ENCODE data around the gene PTPN9. TPM values are rescaled to one million over a fixed set of nuclear protein-coding genes. Genes with fewer than 3 reads are reported as not detected.
"Not testable (repeated sequence)": the region's sequence is repeated elsewhere in the genome, so short reads cannot be mapped to it uniquely, and the experiment has no call there.

PTPN9 gene
- total and polyA plus RNA-seq, 8 donors: 7.7 to 22.9 (median 14.5) TPM

DNA sequence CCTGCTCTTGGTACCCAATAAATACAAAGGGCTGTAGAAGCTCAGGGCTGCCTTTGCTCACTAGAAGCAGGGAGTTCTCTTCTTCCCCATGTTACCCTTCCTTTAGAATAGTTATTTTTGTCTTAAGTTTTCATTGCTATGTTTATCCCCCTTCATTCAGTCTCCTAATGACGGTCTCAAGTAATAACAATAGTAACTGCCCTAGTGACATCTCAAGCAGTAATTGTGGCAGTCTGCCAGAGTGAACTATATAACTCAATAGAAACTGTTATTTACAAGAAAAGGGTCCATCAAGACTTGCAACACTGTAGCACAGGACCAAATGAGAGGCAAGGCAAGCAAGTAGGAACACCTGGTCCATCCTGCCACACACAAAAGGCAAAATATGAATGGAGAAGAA is 95.2 kb downstream of the PTPN9 start:
- intact Hi-C loops (cut with DNase I; ENCODE audit: low total_unique reads): no loop called here
- WGBS, 5 donors: 56 to 84% (median 67%) methylated on average over 1 of the region's 1 CpG

DNA sequence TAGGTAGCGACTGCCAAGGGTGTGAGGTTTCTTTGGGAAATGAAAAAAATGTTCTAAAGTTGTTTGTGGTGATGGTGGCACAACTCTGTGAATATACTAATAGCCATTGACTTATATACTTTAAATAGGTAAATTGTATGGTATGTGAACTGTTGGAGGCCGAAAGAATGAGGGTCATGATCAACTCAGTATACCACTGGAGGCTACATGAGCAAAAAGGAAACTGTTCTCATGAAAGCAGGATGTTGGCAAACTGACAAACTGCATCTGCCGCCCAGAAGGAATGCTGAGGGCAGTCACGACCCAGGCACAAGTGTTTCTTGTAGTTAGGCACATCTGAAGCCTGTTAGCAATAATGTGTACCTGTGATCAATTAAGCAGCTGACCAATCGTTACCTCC is 95.6 kb downstream of the PTPN9 start:
- WGBS, 5 donors: 65 to 91% (median 79%) methylated on average over 5 of the region's 5 CpGs
- H3K27ac ChIP-seq; intact Hi-C loops (cut with DNase I; ENCODE audit: low total_unique reads); H3K27me3 ChIP-seq; DNase-seq; H3K9me3 ChIP-seq; H3K4me3 ChIP-seq: not testable (repeated sequence)
- H3K4me1 ChIP-seq: peaks cover 0 to 17% (median 7%) of the 10 kb centered on the region in 4 donors
- peaks cover 3 to 64% (median 56%) of the 10 kb centered on the region in 4 donors for H3K36me3 ChIP-seq

More for the DNA sequence above, 95.2 kb downstream of the PTPN9 start:
- Histone ChIP-seq H3K27ac (peak overlapping the region in 1 of 5 donors; percentile 22), H3K9me3 (no peaks in the 10 kb centered on the region), H3K4me3 (no peak overlapping the region), H3K27me3 (no peaks in the 10 kb centered on the region), H3K4me1 (peaks cover 0 to 17% (median 7%) of the 10 kb centered on the region in 4 donors), H3K36me3 (peaks cover 6 to 64% (median 56%) of the 10 kb centered on the region in 4 donors)
- TF ChIP-seq EP300 (IDR thresholded peaks at IDR 0.05) (no peak), POLR2A (IDR thresholded peaks at IDR 0.05) (no peak), POLR2AphosphoS5 (IDR thresholded peaks at IDR 0.05) (no peak)
- TF ChIP-seq, protein P1, sequence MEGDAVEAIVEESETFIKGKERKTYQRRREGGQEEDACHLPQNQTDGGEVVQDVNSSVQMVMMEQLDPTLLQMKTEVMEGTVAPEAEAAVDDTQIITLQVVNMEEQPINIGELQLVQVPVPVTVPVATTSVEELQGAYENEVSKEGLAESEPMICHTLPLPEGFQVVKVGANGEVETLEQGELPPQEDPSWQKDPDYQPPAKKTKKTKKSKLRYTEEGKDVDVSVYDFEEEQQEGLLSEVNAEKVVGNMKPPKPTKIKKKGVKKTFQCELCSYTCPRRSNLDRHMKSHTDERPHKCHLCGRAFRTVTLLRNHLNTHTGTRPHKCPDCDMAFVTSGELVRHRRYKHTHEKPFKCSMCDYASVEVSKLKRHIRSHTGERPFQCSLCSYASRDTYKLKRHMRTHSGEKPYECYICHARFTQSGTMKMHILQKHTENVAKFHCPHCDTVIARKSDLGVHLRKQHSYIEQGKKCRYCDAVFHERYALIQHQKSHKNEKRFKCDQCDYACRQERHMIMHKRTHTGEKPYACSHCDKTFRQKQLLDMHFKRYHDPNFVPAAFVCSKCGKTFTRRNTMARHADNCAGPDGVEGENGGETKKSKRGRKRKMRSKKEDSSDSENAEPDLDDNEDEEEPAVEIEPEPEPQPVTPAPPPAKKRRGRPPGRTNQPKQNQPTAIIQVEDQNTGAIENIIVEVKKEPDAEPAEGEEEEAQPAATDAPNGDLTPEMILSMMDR (IDR thresholded peaks at IDR 0.05): no peak
- no peak for DNase-seq

DNA sequence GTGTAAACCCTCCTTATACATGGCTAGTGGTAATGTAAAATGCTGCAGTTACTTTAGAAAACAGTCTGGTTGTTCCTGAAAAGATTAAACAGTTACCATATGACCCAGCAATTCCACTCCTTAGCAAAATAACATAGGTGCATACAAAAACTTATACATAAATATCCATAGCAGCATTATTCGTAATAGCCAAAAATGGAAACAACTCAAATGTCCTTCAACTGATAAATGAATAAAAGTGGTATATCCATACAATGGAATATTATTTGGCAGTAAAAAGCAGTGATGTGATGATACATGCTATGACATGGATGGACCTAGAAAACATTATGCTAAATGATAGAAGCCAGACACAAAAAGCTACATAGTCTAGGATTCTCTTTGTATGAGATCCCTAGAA is 96.0 kb downstream of the PTPN9 start:
- no peaks in the 10 kb centered on the region for H3K27me3 ChIP-seq
- no peak for DNase-seq
- peaks cover 0 to 17% (median 7%) of the 10 kb centered on the region in 4 donors for H3K4me1 ChIP-seq
- peaks cover 0 to 64% (median 57%) of the 10 kb centered on the region in 4 donors for H3K36me3 ChIP-seq
- no peak overlapping the region for H3K27ac ChIP-seq
- WGBS, 5 donors: 93 to 98% (median 94%) methylated on average over 1 of the region's 1 CpG
- no peak overlapping the region for H3K4me3 ChIP-seq
- TF ChIP-seq EP300 (IDR thresholded peaks at IDR 0.05) (no peak), POLR2AphosphoS5 (IDR thresholded peaks at IDR 0.05) (no peak), POLR2A (IDR thresholded peaks at IDR 0.05) (no peak)
- TF ChIP-seq, protein P1 (IDR thresholded peaks at IDR 0.05): no peak
- no peaks in the 10 kb centered on the region for H3K9me3 ChIP-seq
- intact Hi-C loops (cut with DNase I; ENCODE audit: low total_unique reads): no loop called here

DNA sequence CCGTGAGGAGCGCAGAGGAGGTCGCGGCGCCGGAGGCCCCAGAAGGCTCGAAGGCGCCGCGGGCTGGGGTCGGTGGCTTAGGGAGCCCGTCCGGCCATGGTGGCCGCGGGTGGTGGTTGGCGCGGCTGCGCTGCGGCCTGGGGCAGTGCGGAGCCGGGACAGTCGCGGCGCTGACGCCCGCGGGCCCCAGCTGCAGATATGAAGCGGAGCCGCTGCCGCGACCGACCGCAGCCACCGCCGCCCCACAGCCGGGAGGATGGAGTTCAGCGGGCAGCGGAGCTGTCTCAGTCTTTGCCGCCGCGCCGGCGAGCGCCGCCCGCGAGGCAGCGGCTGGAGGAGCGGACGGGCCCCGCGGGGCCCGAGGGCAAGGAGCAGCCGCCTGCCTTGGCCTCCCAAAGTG is 98.7 kb downstream of the PTPN9 start:
- H3K27me3 ChIP-seq; H3K27ac ChIP-seq; H3K4me3 ChIP-seq; intact Hi-C loops (cut with DNase I; ENCODE audit: low total_unique reads); H3K9me3 ChIP-seq; DNase-seq: not testable (repeated sequence)
- Histone ChIP-seq H3K36me3 (peaks cover 0 to 67% (median 61%) of the 10 kb centered on the region in 4 donors), H3K4me1 (peaks cover 0 to 17% (median 7%) of the 10 kb centered on the region in 4 donors)
- WGBS, 5 donors: 93 to 99% (median 98%) methylated on average over 19 to 50 of the region's 54 CpGs

DNA sequence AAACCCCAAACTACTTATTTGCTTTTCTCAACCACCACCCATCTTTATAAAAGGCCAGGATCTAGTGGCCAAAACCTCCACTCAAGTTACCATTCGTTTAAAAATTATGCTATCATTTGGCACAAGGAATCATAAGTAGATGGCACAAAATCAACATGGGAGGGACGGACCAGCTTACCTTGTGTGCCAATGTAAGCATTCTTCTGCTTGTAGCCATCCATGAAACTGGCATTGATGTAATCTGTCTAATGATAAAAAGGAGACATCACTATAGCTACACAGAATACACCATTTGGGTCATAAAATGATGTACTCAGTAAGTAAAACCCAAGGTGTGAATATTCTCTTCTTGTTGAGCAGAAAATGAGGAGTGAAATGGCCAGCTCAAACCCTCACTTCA is 99.4 kb downstream of the PTPN9 start:
- Histone ChIP-seq H3K27me3 (no peaks in the 10 kb centered on the region), H3K4me1 (peaks cover 0 to 12% (median 3%) of the 10 kb centered on the region in 4 donors), H3K36me3 (peaks cover 0 to 72% (median 68%) of the 10 kb centered on the region in 4 donors), H3K27ac (no peak overlapping the region), H3K4me3 (no peak overlapping the region), H3K9me3 (no peaks in the 10 kb centered on the region)
- intact Hi-C loops (cut with DNase I; ENCODE audit: low total_unique reads): no loop called here
- no peak for DNase-seq
- 31 to 68% (median 56%) methylated on average over 2 of the region's 2 CpGs for WGBS, 5 donors
- TF ChIP-seq, protein P1 (IDR thresholded peaks at IDR 0.05): no peak

DNA sequence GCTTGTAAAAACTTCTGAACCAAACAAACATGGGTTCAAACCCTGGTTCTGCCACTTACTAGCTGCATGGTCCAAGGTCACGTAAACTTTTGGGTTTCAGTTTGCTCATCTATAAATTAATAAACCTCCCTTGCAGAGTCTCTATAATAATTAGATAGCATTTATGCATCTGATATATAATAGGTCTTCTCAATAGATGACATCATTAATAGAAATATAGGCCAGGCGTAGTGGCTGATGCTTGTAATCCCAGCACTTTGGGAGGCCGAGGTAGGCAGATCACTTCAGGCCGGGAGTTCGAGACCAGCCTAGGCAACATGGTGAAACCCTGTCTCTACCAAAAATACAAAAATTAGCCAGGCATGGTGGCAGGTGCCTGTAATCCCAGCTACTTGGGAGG is 102.0 kb downstream of the PTPN9 start:
- H3K27ac ChIP-seq; H3K4me3 ChIP-seq; H3K27me3 ChIP-seq; H3K9me3 ChIP-seq; DNase-seq; intact Hi-C loops (cut with DNase I; ENCODE audit: low total_unique reads); H3K4me1 ChIP-seq: not testable (repeated sequence)
- peaks cover 16 to 80% (median 76%) of the 10 kb centered on the region in 4 donors for H3K36me3 ChIP-seq
- WGBS, 5 donors: 96 to 100% (median 96%) methylated on average over 5 of the region's 5 CpGs
